ENCODE data around the gene LRMDA.

Gene LRMDA

DNA sequence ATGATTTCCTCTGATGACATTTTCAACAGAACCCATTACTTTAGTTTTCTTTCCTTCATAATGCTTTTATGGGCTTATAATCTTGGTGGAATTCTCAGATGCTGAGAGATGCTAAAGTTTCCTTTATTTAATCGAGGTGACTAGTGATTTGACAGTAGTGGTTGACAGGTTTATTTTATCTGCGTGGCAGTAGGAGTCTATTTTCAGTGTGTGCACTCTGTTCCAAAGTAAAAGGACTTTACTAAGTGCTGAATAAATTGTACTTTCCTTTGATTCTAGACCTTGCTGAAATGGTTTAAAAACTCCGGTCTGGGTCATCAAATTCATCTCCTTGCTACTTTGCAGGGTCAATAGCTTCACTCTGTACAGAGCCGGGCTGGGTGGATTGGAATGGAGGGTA, 900.3 kb downstream of the LRMDA start:
- H3K4me3 ChIP-seq (ENCODE audit: low read length): no peak overlapping the region
- no peaks in the 10 kb centered on the region for H3K36me3 ChIP-seq (ENCODE audit: control insufficient read depth, low read depth, low read length)
- H3K9me3 ChIP-seq (ENCODE audit: control insufficient read depth, low read depth, low read length): no peaks in the 10 kb centered on the region
- H3K9ac ChIP-seq (ENCODE audit: low read length): no peak overlapping the region
- no peak overlapping the region for H3K27ac ChIP-seq (ENCODE audit: low read length)
- H3K27me3 ChIP-seq (ENCODE audit: control insufficient read depth, insufficient read depth, low read length): no peaks in the 10 kb centered on the region
- peaks cover 16% of the 10 kb centered on the region for H3K4me1 ChIP-seq (ENCODE audit: control insufficient read depth, low read depth, low read length)

DNA sequence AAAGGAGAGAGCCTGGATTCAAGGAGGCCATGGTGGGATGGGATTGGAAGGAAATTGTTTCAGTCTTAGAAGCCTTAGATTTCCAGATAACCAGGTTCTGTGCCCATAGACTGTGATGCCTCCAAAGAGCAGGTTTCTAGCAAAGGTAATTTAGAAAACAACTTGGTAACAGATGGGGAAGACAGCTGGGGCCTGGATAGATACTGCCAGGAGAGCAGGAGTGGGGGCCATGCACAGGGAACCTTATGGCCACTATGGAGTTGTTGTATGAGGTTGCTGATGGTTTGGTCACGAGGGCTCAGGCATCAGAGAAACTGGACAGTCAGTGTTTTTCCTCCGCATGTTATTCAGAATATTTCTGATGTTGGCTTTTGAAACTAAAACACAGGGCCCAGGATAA, 901.9 kb downstream of the LRMDA start:
- Histone ChIP-seq H3K4me3 (ENCODE audit: low read length) (no peak overlapping the region), H3K9ac (ENCODE audit: low read length) (no peak overlapping the region), H3K36me3 (ENCODE audit: control insufficient read depth, low read depth, low read length) (no peaks in the 10 kb centered on the region), H3K4me1 (ENCODE audit: control insufficient read depth, low read depth, low read length) (peaks cover 22% of the 10 kb centered on the region), H3K27ac (ENCODE audit: low read length) (no peak overlapping the region), H3K9me3 (ENCODE audit: control insufficient read depth, low read depth, low read length) (no peaks in the 10 kb centered on the region), H3K27me3 (ENCODE audit: control insufficient read depth, insufficient read depth, low read length) (no peaks in the 10 kb centered on the region)

DNA sequence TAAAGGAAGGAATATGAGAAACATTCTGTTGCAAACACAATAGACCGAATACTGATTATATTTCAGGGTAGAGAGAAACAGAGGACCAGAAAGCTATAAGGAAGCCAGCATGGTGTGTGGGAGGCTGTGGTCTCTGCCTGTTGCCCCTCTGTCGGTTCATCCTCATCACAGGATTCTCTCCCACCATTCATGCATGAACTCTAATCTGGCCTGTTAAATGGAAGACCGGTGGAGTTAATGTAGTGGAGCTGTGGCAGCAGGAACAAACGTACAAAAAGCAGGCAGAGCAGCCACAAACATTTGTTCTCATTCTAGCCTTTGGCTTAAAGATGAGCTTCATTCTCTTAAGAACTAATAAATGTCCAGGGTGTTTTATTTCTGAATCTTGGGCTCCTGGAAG, 902.4 kb downstream of the LRMDA start:
- no peaks in the 10 kb centered on the region for H3K36me3 ChIP-seq (ENCODE audit: control insufficient read depth, low read depth, low read length)
- no peaks in the 10 kb centered on the region for H3K27me3 ChIP-seq (ENCODE audit: control insufficient read depth, insufficient read depth, low read length)
- H3K9ac ChIP-seq (ENCODE audit: low read length): no peak overlapping the region
- no peak overlapping the region for H3K27ac ChIP-seq (ENCODE audit: low read length)
- H3K4me3 ChIP-seq (ENCODE audit: low read length): no peak overlapping the region
- H3K9me3 ChIP-seq (ENCODE audit: control insufficient read depth, low read depth, low read length): no peaks in the 10 kb centered on the region
- H3K4me1 ChIP-seq (ENCODE audit: control insufficient read depth, low read depth, low read length): peaks cover 22% of the 10 kb centered on the region

DNA sequence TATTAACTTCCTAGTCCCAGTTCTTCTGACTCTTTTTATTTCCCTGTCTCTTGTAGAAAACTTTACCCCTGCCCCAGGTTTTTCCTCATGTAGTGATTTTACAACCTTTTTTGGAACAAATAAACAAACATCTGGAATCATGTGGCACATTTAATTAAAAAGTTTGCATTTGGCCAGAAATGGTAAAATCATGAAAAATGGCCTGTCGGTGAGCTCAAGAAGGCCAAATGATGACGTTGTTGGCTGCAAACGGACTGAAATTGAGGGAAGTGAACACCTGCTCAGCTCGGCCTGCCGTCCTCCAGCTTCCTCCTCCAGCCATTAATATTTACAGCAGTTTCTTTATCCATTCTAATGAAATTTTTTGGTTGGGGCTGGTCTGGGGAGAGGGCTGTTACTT, 902.8 kb downstream of the LRMDA start:
- no peaks in the 10 kb centered on the region for H3K27me3 ChIP-seq (ENCODE audit: control insufficient read depth, insufficient read depth, low read length)
- H3K27ac ChIP-seq (ENCODE audit: low read length): no peak overlapping the region
- no peaks in the 10 kb centered on the region for H3K36me3 ChIP-seq (ENCODE audit: control insufficient read depth, low read depth, low read length)
- H3K4me3 ChIP-seq (ENCODE audit: low read length): no peak overlapping the region
- H3K4me1 ChIP-seq (ENCODE audit: control insufficient read depth, low read depth, low read length): peaks cover 22% of the 10 kb centered on the region
- H3K9me3 ChIP-seq (ENCODE audit: control insufficient read depth, low read depth, low read length): no peaks in the 10 kb centered on the region
- H3K9ac ChIP-seq (ENCODE audit: low read length): no peak overlapping the region

GRCh38 chr10:76336213-76336963, 905.0 kb downstream of the LRMDA start:
- H3K27ac ChIP-seq (ENCODE audit: low read length): no peak overlapping the region
- H3K4me1 ChIP-seq (ENCODE audit: control insufficient read depth, low read depth, low read length): peaks cover 22% of the 10 kb centered on the region
- no peaks in the 10 kb centered on the region for H3K36me3 ChIP-seq (ENCODE audit: control insufficient read depth, low read depth, low read length)
- H3K4me3 ChIP-seq (ENCODE audit: low read length): no peak overlapping the region
- no peaks in the 10 kb centered on the region for H3K9me3 ChIP-seq (ENCODE audit: control insufficient read depth, low read depth, low read length)
- H3K27me3 ChIP-seq (ENCODE audit: control insufficient read depth, insufficient read depth, low read length): no peaks in the 10 kb centered on the region
- no peak overlapping the region for H3K9ac ChIP-seq (ENCODE audit: low read length)

- Histone ChIP-seq H3K4me1 (ENCODE audit: control insufficient read depth, low read depth, low read length) (peaks cover 22% of the 10 kb centered on the region), H3K4me3 (ENCODE audit: low read length) (no peak overlapping the region), H3K36me3 (ENCODE audit: control insufficient read depth, low read depth, low read length) (no peaks in the 10 kb centered on the region), H3K27me3 (ENCODE audit: control insufficient read depth, insufficient read depth, low read length) (no peaks in the 10 kb centered on the region), H3K9me3 (ENCODE audit: control insufficient read depth, low read depth, low read length) (no peaks in the 10 kb centered on the region), H3K9ac (ENCODE audit: low read length) (no peak overlapping the region), H3K27ac (ENCODE audit: low read length) (no peak overlapping the region)
These were observed 906.2 kb downstream of the LRMDA start for GRCh38 chr10:76337641-76338040.

GRCh38 chr10:76338187-76338586, 906.8 kb downstream of the LRMDA start:
- Histone ChIP-seq H3K4me1 (ENCODE audit: control insufficient read depth, low read depth, low read length) (peaks cover 22% of the 10 kb centered on the region), H3K27me3 (ENCODE audit: control insufficient read depth, insufficient read depth, low read length) (no peaks in the 10 kb centered on the region), H3K9ac (ENCODE audit: low read length) (no peak overlapping the region), H3K4me3 (ENCODE audit: low read length) (no peak overlapping the region), H3K36me3 (ENCODE audit: control insufficient read depth, low read depth, low read length) (no peaks in the 10 kb centered on the region), H3K27ac (ENCODE audit: low read length) (no peak overlapping the region), H3K9me3 (ENCODE audit: control insufficient read depth, low read depth, low read length) (no peaks in the 10 kb centered on the region)

GRCh38 chr10:76341740-76342139, 910.3 kb downstream of the LRMDA start:
- Histone ChIP-seq H3K36me3 (ENCODE audit: control insufficient read depth, low read depth, low read length) (no peaks in the 10 kb centered on the region), H3K9me3 (ENCODE audit: control insufficient read depth, low read depth, low read length) (no peaks in the 10 kb centered on the region), H3K27ac (ENCODE audit: low read length) (no peak overlapping the region), H3K27me3 (ENCODE audit: control insufficient read depth, insufficient read depth, low read length) (no peaks in the 10 kb centered on the region), H3K4me1 (ENCODE audit: control insufficient read depth, low read depth, low read length) (peaks cover 6% of the 10 kb centered on the region), H3K9ac (ENCODE audit: low read length) (no peak overlapping the region), H3K4me3 (ENCODE audit: low read length) (no peak overlapping the region)

DNA sequence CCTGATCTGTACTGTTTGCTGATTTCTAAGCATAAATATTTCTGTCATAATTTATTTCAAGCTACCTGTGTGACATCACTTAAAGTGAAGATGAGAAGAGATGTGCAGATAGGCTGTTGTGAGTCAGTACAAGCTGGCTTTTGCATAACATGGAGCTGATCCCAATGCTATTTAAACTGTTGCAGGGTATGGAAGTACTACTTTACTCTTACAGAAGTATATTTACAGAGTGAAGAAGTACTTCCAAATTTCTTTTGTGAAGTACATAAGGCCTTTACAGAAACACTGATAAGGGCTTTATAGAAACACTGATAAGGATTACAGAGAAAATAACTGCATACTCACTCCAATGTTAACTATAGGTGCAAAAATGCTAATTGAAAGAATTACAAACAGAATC, 911.6 kb downstream of the LRMDA start:
- no peak overlapping the region for H3K27ac ChIP-seq (ENCODE audit: low read length)
- no peaks in the 10 kb centered on the region for H3K27me3 ChIP-seq (ENCODE audit: control insufficient read depth, insufficient read depth, low read length)
- H3K4me3 ChIP-seq (ENCODE audit: low read length): no peak overlapping the region
- no peaks in the 10 kb centered on the region for H3K4me1 ChIP-seq (ENCODE audit: control insufficient read depth, low read depth, low read length)
- no peak overlapping the region for H3K9ac ChIP-seq (ENCODE audit: low read length)
- H3K36me3 ChIP-seq (ENCODE audit: control insufficient read depth, low read depth, low read length): no peaks in the 10 kb centered on the region
- no peaks in the 10 kb centered on the region for H3K9me3 ChIP-seq (ENCODE audit: control insufficient read depth, low read depth, low read length)

DNA sequence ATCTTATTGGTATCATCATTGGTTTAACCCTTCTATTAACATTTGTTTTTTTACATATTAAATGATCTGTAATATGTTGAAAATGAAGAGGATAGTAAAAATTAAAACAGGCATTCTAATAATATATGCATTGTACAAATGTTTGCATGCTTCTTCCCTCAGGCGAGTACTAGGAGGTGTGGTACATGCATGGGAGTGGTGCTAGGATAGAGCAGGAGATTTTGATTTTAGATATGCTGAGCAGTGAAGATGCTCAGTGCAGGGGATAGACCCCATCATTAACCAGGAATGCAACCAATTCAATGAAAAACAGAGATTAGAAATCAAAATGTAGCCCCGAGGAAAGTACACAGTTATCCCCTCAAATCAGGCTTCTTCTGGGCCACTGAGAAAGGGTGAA, 916.4 kb downstream of the LRMDA start:
- Histone ChIP-seq H3K9ac (ENCODE audit: low read length) (no peak overlapping the region), H3K27me3 (ENCODE audit: control insufficient read depth, insufficient read depth, low read length) (no peaks in the 10 kb centered on the region), H3K4me1 (ENCODE audit: control insufficient read depth, low read depth, low read length) (no peaks in the 10 kb centered on the region), H3K36me3 (ENCODE audit: control insufficient read depth, low read depth, low read length) (no peaks in the 10 kb centered on the region), H3K9me3 (ENCODE audit: control insufficient read depth, low read depth, low read length) (no peaks in the 10 kb centered on the region), H3K4me3 (ENCODE audit: low read length) (no peak overlapping the region), H3K27ac (ENCODE audit: low read length) (no peak overlapping the region)

GRCh38 chr10:76350583-76350982, 919.2 kb downstream of the LRMDA start:
- Histone ChIP-seq H3K9me3 (ENCODE audit: control insufficient read depth, low read depth, low read length) (no peaks in the 10 kb centered on the region), H3K27ac (ENCODE audit: low read length) (no peak overlapping the region), H3K4me3 (ENCODE audit: low read length) (no peak overlapping the region), H3K36me3 (ENCODE audit: control insufficient read depth, low read depth, low read length) (no peaks in the 10 kb centered on the region), H3K4me1 (ENCODE audit: control insufficient read depth, low read depth, low read length) (no peaks in the 10 kb centered on the region), H3K27me3 (ENCODE audit: control insufficient read depth, insufficient read depth, low read length) (no peaks in the 10 kb centered on the region), H3K9ac (ENCODE audit: low read length) (no peak overlapping the region)

DNA sequence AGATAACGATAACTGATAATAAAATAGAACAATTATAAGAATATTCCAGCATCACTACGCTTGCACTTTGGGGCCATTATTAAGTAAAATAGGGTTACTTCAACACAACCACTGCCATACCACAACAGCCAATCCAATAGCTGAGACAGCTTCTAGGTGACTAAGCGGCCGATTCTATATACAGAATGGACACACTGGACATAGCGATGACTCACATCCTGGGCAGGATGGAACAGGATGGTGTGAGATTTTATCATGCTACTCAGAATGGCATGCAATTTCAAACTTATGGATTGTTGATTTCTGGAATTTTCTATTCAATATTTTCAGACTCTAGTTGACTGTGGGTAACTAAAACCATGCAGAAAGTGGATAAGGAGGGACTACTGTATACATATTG, 920.9 kb downstream of the LRMDA start:
- H3K9ac ChIP-seq (ENCODE audit: low read length): no peak overlapping the region
- no peaks in the 10 kb centered on the region for H3K9me3 ChIP-seq (ENCODE audit: control insufficient read depth, low read depth, low read length)
- H3K27ac ChIP-seq (ENCODE audit: low read length): no peak overlapping the region
- no peaks in the 10 kb centered on the region for H3K27me3 ChIP-seq (ENCODE audit: control insufficient read depth, insufficient read depth, low read length)
- no peak overlapping the region for H3K4me3 ChIP-seq (ENCODE audit: low read length)
- H3K36me3 ChIP-seq (ENCODE audit: control insufficient read depth, low read depth, low read length): no peaks in the 10 kb centered on the region
- no peaks in the 10 kb centered on the region for H3K4me1 ChIP-seq (ENCODE audit: control insufficient read depth, low read depth, low read length)
